ENCODE measurements around the gene SRRT. TPM values are rescaled to one million over a fixed set of nuclear protein-coding genes. Genes with fewer than 3 reads are reported as not detected.

SRRT gene
- total and polyA plus RNA-seq, 2 of the 4 experiments (the other 2 are of a cell fraction), result 41.4 to 93.5 TPM

DNA sequence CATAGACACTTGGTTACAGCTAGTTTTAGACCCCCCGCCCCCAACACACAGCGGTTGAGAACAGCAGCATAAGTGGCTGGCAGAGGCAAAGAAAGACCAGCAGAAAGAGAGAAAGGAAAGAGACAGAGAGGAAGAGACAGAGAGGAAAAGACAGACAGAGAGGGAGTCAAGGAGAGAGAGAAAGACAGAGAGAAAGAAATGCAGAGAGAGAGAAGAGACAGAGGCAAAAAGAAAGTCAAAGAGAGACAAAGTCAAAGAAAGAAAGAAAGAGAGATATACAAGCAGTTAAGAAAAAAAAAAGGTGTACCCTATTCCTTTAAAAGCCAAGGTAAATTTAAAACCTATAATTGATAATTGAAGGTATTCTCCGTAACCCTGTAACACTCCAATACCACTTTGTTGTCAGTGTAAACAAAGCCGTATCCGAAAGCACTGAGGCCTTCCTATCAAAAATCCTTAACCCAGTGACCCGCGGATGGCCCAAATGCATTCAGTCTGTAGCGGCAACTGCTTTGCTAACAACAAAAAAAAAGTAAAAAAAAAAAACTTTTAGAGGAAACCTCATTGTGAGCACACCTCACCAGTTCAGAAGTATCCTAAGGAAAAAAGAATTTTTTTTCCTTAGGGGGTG lies 34.3 kb upstream of the SRRT start (continued):
- TF ChIP-seq, protein P1, sequence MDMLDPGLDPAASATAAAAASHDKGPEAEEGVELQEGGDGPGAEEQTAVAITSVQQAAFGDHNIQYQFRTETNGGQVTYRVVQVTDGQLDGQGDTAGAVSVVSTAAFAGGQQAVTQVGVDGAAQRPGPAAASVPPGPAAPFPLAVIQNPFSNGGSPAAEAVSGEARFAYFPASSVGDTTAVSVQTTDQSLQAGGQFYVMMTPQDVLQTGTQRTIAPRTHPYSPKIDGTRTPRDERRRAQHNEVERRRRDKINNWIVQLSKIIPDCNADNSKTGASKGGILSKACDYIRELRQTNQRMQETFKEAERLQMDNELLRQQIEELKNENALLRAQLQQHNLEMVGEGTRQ (IDR thresholded peaks at IDR 0.05; ENCODE audit: low read depth, low read length), result no peak
- no peak for TF ChIP-seq MAZ (IDR thresholded peaks at IDR 0.05; ENCODE audit: borderline replicate concordance, low read depth, low read length)
- no peak for TF ChIP-seq NFE2L2 (IDR thresholded peaks at IDR 0.05; ENCODE audit: low read depth, low read length)

DNA sequence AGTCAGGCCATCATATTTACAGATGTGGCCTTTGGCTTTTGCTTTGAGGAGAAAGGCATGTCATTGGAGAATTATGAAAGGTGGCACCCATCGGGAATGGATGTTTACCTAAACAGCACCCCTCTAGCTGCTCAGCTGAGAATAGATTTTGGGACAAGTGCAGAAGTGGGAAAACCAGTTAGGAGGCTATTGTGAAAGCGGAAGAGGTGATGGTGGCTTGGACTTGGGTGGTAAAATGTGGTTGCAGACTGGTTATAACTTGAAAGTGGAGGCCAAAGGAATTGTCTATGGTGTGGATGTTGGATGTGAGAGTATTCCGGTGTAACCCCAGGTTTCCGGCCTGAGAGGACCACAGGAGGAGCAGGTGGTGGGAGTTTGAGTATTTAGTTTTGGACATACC lies 27.5 kb upstream of the SRRT start:
- Histone ChIP-seq H3K4me3 (ENCODE audit: insufficient read depth, low read depth, low read length) (no peak overlapping the region), H2AK9ac (replicated peaks; ENCODE audit: low read depth, low read length, poor library complexity) (no peak overlapping the region), H4K5ac (ENCODE audit: low read depth, low read length) (no peak overlapping the region), H3K23ac (ENCODE audit: low read depth, low read length) (no peak overlapping the region), H3K79me1 (ENCODE audit: low read depth in 1 of 2, low read length in 2 of 2) (no peaks in the 10 kb centered on the region), H2AFZ (replicated peaks; ENCODE audit: low read length, poor library complexity) (no peak overlapping the region), H2BK5ac (ENCODE audit: low read depth, low read length, poor library complexity, severe bottlenecking) (no peak overlapping the region), H4K91ac (ENCODE audit: insufficient read depth, low read depth, low read length) (no peak overlapping the region), H3K14ac (replicated peaks; ENCODE audit: low read depth, low read length) (no peak overlapping the region), H3K9me1 (ENCODE audit: insufficient read depth, low read length) (no peaks in the 10 kb centered on the region; the same call in 1 of the 2 replicates), H2BK20ac (ENCODE audit: low read depth, low read length) (no peak overlapping the region), H3K4ac (ENCODE audit: low read depth, low read length) (no peak overlapping the region), H2BK120ac (ENCODE audit: low read depth, low read length) (no peak overlapping the region), H3K27ac (ENCODE audit: insufficient read depth, low read length) (no peak overlapping the region), H3K27me3 (ENCODE audit: control insufficient read depth, insufficient read depth, low read length) (no peaks in the 10 kb centered on the region), H3K4me2 (ENCODE audit: low read depth, low read length) (no peak overlapping the region), H3K18ac (ENCODE audit: low read depth, low read length) (no peak overlapping the region), H4K20me1 (ENCODE audit: insufficient read depth, low read length) (no peaks in the 10 kb centered on the region; the same call in 1 of the 2 replicates), H3K9ac (ENCODE audit: low read depth, low read length) (no peak overlapping the region), H2AK5ac (ENCODE audit: low read depth, low read length) (no peak overlapping the region), H3K9me3 (ENCODE audit: control insufficient read depth, insufficient read depth, low read length) (no peaks in the 10 kb centered on the region), H2BK15ac (ENCODE audit: low read depth, low read length) (no peak overlapping the region), H4K8ac (ENCODE audit: low read depth in 2 of 2, low read length in 2 of 2) (no peak overlapping the region), H3K56ac (ENCODE audit: extremely low read depth, insufficient read depth, low read length) (no peak overlapping the region), H3K36me3 (ENCODE audit: control insufficient read depth, insufficient read depth, low read length) (no peaks in the 10 kb centered on the region), H3K4me1 (ENCODE audit: control insufficient read depth, insufficient read depth, low read length) (no peaks in the 10 kb centered on the region)
- dilution Hi-C loops (cut with HindIII; ENCODE audit: low sequenced_read_pairs, unreplicated experiment) (no loop called here), intact Hi-C loops (cut with micrococcal nuclease) (no loop called here), in situ Hi-C loops (cut with MboI; ENCODE audit: low sequenced_read_pairs) (no loop called here)
- ATAC-seq (ENCODE audit: low read depth) (no peak), DNase-seq (no peak)
- CTCF ChIA-PET, result interaction anchor here (0.7 kb wide), 1 partner anchor 20 kb away, joined by 5 read pairs; the partner anchor contains the start of gene EPHB4
- no TSS peak for BruUV-seq (replicated peaks)
- TF ChIP-seq, protein P1 (IDR thresholded peaks at IDR 0.05; ENCODE audit: low read depth, low read length), result no peak
- TF ChIP-seq, protein P2, sequence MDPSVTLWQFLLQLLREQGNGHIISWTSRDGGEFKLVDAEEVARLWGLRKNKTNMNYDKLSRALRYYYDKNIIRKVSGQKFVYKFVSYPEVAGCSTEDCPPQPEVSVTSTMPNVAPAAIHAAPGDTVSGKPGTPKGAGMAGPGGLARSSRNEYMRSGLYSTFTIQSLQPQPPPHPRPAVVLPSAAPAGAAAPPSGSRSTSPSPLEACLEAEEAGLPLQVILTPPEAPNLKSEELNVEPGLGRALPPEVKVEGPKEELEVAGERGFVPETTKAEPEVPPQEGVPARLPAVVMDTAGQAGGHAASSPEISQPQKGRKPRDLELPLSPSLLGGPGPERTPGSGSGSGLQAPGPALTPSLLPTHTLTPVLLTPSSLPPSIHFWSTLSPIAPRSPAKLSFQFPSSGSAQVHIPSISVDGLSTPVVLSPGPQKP (IDR thresholded peaks at IDR 0.05; ENCODE audit: borderline replicate concordance, low read depth, low read length), result no peak
- no peak for TF ChIP-seq CHD1 (IDR thresholded peaks at IDR 0.05; ENCODE audit: low read depth, low read length)
- TF ChIP-seq MAZ (IDR thresholded peaks at IDR 0.05; ENCODE audit: borderline replicate concordance, low read depth, low read length), result no peak
- TF ChIP-seq POLR2A (IDR thresholded peaks at IDR 0.05; ENCODE audit: low read depth, low read length), result no peak
- TF ChIP-seq RFX5 (IDR thresholded peaks at IDR 0.05; ENCODE audit: low read depth, low read length), result no peak
- no CpG with 5 or more reads among the region's 4 CpGs for WGBS, 2 experiments (ENCODE audit: extremely low coverage in 2 of 2, insufficient read length in 1 of 2)
- POLR2A ChIA-PET (ENCODE audit: unreplicated experiment), result no interaction called here
